Neural progenitor cell (in vitro differentiated cells): ENCODE results near the gene CDNF. TPM values are rescaled to one million over a fixed set of nuclear protein-coding genes. Genes with fewer than 3 reads are reported as not detected.
A peak's percentile ranks its signal among the peaks of the same experiment; 100 is the strongest.

Experiments
- DNase-seq: peaks from one replicate; pipeline ENCODE4 v3.0.0-alpha.2; 2016; ENCODE audit warnings: low spot score
- H2AFZ ChIP-seq: fragments of 200-600 bp; sonication (generic); replicated peaks from 2 replicates; pipeline ENCODE4 v1.6.1; 2016; ENCODE audit warnings: antibody characterized with exemption
- H3F3A ChIP-seq: fragments of 200-600 bp; sonication (generic); 2 replicates; pipeline ENCODE4 v1.6.1; 2016; ENCODE audit warnings: antibody characterized with exemption, low read depth
- H3K27ac ChIP-seq: fragments of 200-600 bp; sonication (generic); 2 replicates; pipeline ENCODE4 v1.5.1; 2016; ENCODE audit warnings: mild to moderate bottlenecking
- H3K27me3 ChIP-seq: fragments of 200-600 bp; sonication (generic); 2 replicates; pipeline ENCODE4 v1.6.1; 2016; ENCODE audit warnings: mild to moderate bottlenecking, moderate library complexity
- H3K36me3 ChIP-seq: fragments of 200-600 bp; sonication (generic); 2 replicates; pipeline ENCODE4 v1.5.1; 2016
- H3K4me1 ChIP-seq: fragments of 200-600 bp; sonication (generic); 2 replicates; pipeline ENCODE4 v1.6.1; 2016; ENCODE audit warnings: mixed run types
- H3K4me2 ChIP-seq: fragments of 200-600 bp; sonication (generic); 2 replicates; pipeline ENCODE4 v1.6.1; 2016
- H3K4me3 ChIP-seq: fragments of 200-600 bp; sonication (generic); 2 replicates; pipeline ENCODE4 v1.5.1; 2016
- H3K79me2 ChIP-seq: fragments of 200-600 bp; sonication (generic); 2 replicates; pipeline ENCODE4 v1.6.1; 2016; ENCODE audit warnings: low read depth
- H3K9ac ChIP-seq: fragments of 200-600 bp; sonication (generic); 2 replicates; pipeline ENCODE4 v1.6.1; 2016
- H3K9me3 ChIP-seq: fragments of 200-600 bp; sonication (generic); 2 replicates; pipeline ENCODE4 v1.5.1; 2016; ENCODE audit warnings: low read depth
- H4K20me1 ChIP-seq: fragments of 200-600 bp; sonication (generic); 2 replicates; pipeline ENCODE4 v1.6.1; 2016; ENCODE audit warnings: low read depth
- H3K27ac Mint-ChIP-seq: 3 replicates; pipeline ENCODE4 v1.8.0; 2021; ENCODE audit warnings: mixed read lengths
- H3K27me3 Mint-ChIP-seq: 2 replicates; pipeline ENCODE4 v1.8.0; 2022; ENCODE audit warnings: low read depth, mild to moderate bottlenecking, inconsistent platforms, moderate library complexity, mixed read lengths; ENCODE audit not compliant: insufficient read depth
- H3K36me3 Mint-ChIP-seq: 3 replicates; pipeline ENCODE4 v1.8.0; 2021; ENCODE audit warnings: mixed read lengths
- H3K4me1 Mint-ChIP-seq: 3 replicates; pipeline ENCODE4 v1.8.0; 2021; ENCODE audit warnings: mixed read lengths
- H3K4me3 Mint-ChIP-seq: 3 replicates; pipeline ENCODE4 v1.8.0; 2021; ENCODE audit warnings: mild to moderate bottlenecking, moderate library complexity, mixed read lengths
- H3K9me3 Mint-ChIP-seq: 3 replicates; pipeline ENCODE4 v1.8.0; 2020; ENCODE audit warnings: mixed read lengths
- CTCF ChIP-seq: fragments of 200-600 bp; sonication (generic); IDR thresholded peaks from 2 replicates; pipeline ENCODE4 v1.5.1; 2017; ENCODE audit warnings: antibody characterized with exemption, mild to moderate bottlenecking
- EZH2 ChIP-seq: fragments of 200-600 bp; sonication (generic); IDR thresholded peaks from 2 replicates; pipeline ENCODE4 v1.6.1; 2017; ENCODE audit warnings: antibody characterized with exemption, mild to moderate bottlenecking, moderate library complexity
- EZH2phosphoT487 ChIP-seq: fragments of 200-600 bp; sonication (generic); IDR thresholded peaks from 2 replicates; pipeline ENCODE4 v1.6.1; 2017; ENCODE audit warnings: antibody characterized with exemption
- total RNA-seq: library from RNA; depleted of rRNA; stranded (reverse); fragments of >200 nt; gene quantifications from 2 replicates; pipeline ENCODE4 v1.2.3, GENCODE V29; 2015; ENCODE audit warnings: low replicate concordance

CDNF gene
- total RNA-seq, 1 donor from 2014 or later: 5.2 TPM

- H3K27ac ChIP-seq: no peak overlapping the region
- TF ChIP-seq EZH2: no peak
- no peak for TF ChIP-seq CTCF
- TF ChIP-seq EZH2phosphoT487: no peak
- H3K27me3 ChIP-seq: no peaks in the 10 kb centered on the region
- H3F3A ChIP-seq: no peaks in the 10 kb centered on the region
- no peaks in the 10 kb centered on the region for H3K4me1 ChIP-seq
- H3K4me1 Mint-ChIP-seq: peaks cover 7% of the 10 kb centered on the region
- H3K9me3 ChIP-seq: no peaks in the 10 kb centered on the region
- H3K36me3 Mint-ChIP-seq: no peaks in the 10 kb centered on the region
- H2AFZ ChIP-seq: no peak overlapping the region
- H3K9ac ChIP-seq: no peak overlapping the region
- H3K79me2 ChIP-seq: no peaks in the 10 kb centered on the region
- DNase-seq: no peak
- no peaks in the 10 kb centered on the region for H4K20me1 ChIP-seq
- no peak overlapping the region for H3K4me2 ChIP-seq
- no peak overlapping the region for H3K4me3 ChIP-seq
- H3K27me3 Mint-ChIP-seq: peaks cover 6% of the 10 kb centered on the region
- no peak overlapping the region for H3K4me3 Mint-ChIP-seq
- no peaks in the 10 kb centered on the region for H3K36me3 ChIP-seq
- peaks cover 7% of the 10 kb centered on the region for H3K9me3 Mint-ChIP-seq
- no peak overlapping the region for H3K27ac Mint-ChIP-seq
These were observed 55.0 kb downstream of the CDNF start for GRCh38 chr10:14782691-14783363.

- DNase-seq: peak; percentile 23
- no peaks in the 10 kb centered on the region for H3K36me3 ChIP-seq
- H3K27me3 ChIP-seq: no peaks in the 10 kb centered on the region
- no peaks in the 10 kb centered on the region for H4K20me1 ChIP-seq
- Mint-ChIP-seq H3K36me3 (no peaks in the 10 kb centered on the region), H3K4me3 (no peak overlapping the region), H3K27ac (peak overlapping the region; percentile 57), H3K27me3 (peaks cover 7% of the 10 kb centered on the region), H3K9me3 (peaks cover 7% of the 10 kb centered on the region), H3K4me1 (peaks cover 7% of the 10 kb centered on the region)
- no peaks in the 10 kb centered on the region for H3K79me2 ChIP-seq
- no peaks in the 10 kb centered on the region for H3K9me3 ChIP-seq
- H3K27ac ChIP-seq: no peak overlapping the region
- TF ChIP-seq CTCF (no peak), EZH2phosphoT487 (no peak), EZH2 (no peak)
- no peaks in the 10 kb centered on the region for H3F3A ChIP-seq
- no peak overlapping the region for H2AFZ ChIP-seq
- no peaks in the 10 kb centered on the region for H3K4me1 ChIP-seq
- no peak overlapping the region for H3K9ac ChIP-seq
- no peak overlapping the region for H3K4me3 ChIP-seq
- H3K4me2 ChIP-seq: no peak overlapping the region
These were observed 56.1 kb downstream of the CDNF start for GRCh38 chr10:14781763-14782162.

DNA sequence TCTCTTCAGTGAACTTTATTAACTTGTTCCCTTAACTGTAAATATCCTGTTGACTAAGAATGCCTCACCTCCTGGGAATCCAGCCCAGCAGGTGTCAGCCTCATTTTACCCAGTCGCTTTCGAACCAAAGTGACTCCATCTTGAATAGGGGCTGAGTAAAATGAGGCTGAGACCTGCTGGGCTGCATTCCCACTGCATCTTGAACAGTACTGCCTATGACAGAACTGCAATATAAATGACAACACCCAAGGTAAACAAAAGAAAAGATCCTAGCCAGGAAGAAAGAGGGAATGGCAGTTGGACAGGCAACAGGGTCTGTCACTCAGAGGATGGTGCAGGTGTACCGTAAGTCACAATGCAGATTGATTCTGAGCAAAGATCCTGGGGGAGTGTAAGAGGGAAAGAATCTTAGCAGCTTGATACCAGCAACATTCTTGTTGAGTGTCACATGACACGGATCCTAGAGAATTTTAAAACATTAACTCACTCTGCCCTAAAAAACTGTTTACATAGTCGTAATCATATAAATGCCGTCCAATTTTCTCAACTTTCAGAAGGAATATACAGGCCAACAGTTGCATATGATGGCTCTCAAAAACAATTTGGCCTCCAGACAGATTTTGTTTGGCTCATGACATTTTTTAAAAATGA, 58.7 kb downstream of the CDNF start:
- no peaks in the 10 kb centered on the region for H3K27me3 ChIP-seq
- H2AFZ ChIP-seq: no peak overlapping the region
- H3K36me3 ChIP-seq: no peaks in the 10 kb centered on the region
- H3F3A ChIP-seq: no peaks in the 10 kb centered on the region
- no peaks in the 10 kb centered on the region for H3K4me1 ChIP-seq
- no peaks in the 10 kb centered on the region for H3K9me3 ChIP-seq
- Mint-ChIP-seq H3K4me3 (no peak overlapping the region), H3K36me3 (no peaks in the 10 kb centered on the region), H3K27ac (no peak overlapping the region), H3K27me3 (peaks cover 6% of the 10 kb centered on the region), H3K4me1 (peaks cover 7% of the 10 kb centered on the region), H3K9me3 (peaks cover under 1% of the 10 kb centered on the region)
- H4K20me1 ChIP-seq: no peaks in the 10 kb centered on the region
- H3K27ac ChIP-seq: no peak overlapping the region
- TF ChIP-seq EZH2phosphoT487 (no peak), EZH2 (no peak), CTCF (no peak)
- no peaks in the 10 kb centered on the region for H3K79me2 ChIP-seq
- no peak overlapping the region for H3K4me3 ChIP-seq
- no peak overlapping the region for H3K9ac ChIP-seq
- H3K4me2 ChIP-seq: no peak overlapping the region
- no peak for DNase-seq
